HG03139 (cell line): Measurements from ENCODE around the gene TRAF1.
"Not testable (repeated sequence)": the region's sequence is repeated elsewhere in the genome, so short reads cannot be mapped to it uniquely, and the experiment has no call there.

Experiments used
- ATAC-seq: cut with Tn5 transposase; IDR thresholded peaks from one replicate; pipeline ENCODE4 v1.9.1; 2021; ENCODE audit not compliant: unreplicated experiment

The TRAF1 gene, protein sequence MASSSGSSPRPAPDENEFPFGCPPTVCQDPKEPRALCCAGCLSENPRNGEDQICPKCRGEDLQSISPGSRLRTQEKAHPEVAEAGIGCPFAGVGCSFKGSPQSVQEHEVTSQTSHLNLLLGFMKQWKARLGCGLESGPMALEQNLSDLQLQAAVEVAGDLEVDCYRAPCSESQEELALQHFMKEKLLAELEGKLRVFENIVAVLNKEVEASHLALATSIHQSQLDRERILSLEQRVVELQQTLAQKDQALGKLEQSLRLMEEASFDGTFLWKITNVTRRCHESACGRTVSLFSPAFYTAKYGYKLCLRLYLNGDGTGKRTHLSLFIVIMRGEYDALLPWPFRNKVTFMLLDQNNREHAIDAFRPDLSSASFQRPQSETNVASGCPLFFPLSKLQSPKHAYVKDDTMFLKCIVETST

GRCh38 chr9:120926397-120926928 lies at the start of gene TRAF1:
TSS of gene TRAF1 (minus strand) at chr9:120926796. CDS start at chr9:120926075, 721 bp downstream.
- ATAC-seq = no peak

DNA sequence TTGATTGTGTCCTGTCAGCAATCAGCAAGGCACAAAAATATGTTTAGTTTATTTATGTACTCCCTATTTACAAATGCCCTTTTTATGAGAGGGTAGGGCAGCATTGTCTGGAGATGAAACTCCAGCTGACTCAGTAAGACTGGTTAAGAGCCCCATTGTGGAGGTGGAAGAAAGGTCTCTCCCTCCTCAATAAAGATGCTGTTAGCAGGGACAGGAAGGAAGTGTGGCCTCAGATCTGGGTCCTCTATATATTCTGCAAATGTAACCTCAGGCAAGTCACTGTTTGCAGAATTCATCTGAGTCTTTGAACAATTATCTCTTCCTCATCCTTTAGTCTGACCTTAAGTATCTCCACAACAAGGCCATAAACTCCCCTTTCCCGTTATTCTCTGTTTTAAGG lies 48.3 kb upstream of the TRAF1 start:
- no peak for ATAC-seq

DNA sequence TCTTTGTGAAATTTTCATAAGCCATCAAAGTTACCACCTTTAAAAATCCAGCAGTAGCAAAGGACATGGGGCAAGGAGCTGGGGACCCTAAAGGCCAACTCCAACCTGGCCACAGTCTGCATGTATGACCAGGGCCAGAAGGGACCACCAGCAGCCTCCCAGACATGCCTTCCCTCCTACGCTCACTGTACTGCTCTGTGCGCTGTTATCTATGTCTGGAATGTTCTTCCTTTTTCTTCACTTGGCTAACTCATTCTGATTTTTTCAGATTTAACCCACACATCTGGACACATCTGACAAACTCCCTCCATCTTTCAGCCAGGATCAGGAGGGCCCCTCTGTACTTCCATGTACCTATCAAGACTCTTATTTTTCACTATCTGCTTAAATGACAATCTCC lies 47.6 kb upstream of the TRAF1 start:
- no peak for ATAC-seq

GRCh38 chr9:120971938-120972337 lies 45.3 kb upstream of the TRAF1 start:
- ATAC-seq = no peak

- ATAC-seq = not testable (repeated sequence)
These were observed 44.9 kb upstream of the TRAF1 start for GRCh38 chr9:120971471-120971870.

DNA sequence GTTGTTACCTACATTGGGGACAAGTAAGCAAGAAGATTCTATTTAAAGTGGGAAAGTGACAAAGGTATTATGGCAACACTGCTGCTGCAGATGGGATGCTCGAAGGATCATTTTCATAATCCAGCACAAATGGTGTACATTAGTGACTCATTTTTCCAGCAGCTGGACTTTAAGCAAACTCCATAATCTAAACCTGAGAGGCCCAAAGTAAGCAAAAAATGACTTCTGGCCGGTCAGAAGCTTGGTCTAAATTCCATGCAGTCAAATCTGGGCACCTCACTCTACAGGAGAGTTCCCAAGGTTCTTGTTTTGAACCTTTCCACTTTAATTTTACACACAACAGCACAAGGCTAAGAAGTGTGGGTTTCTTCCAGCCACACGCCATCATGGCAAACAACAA lies 43.6 kb upstream of the TRAF1 start:
- ATAC-seq = no peak

GRCh38 chr9:120966013-120966369 lies 39.4 kb upstream of the TRAF1 start:
- no peak for ATAC-seq

- no peak for ATAC-seq
These were observed 38.9 kb upstream of the TRAF1 start for GRCh38 chr9:120965344-120966012.

- ATAC-seq = no peak
These were observed 35.3 kb upstream of the TRAF1 start for GRCh38 chr9:120961936-120962335.

GRCh38 chr9:120960001-120960400 lies 33.4 kb upstream of the TRAF1 start:
- no peak for ATAC-seq

GRCh38 chr9:120956862-120957261 lies 30.3 kb upstream of the TRAF1 start:
- no peak for ATAC-seq

DNA sequence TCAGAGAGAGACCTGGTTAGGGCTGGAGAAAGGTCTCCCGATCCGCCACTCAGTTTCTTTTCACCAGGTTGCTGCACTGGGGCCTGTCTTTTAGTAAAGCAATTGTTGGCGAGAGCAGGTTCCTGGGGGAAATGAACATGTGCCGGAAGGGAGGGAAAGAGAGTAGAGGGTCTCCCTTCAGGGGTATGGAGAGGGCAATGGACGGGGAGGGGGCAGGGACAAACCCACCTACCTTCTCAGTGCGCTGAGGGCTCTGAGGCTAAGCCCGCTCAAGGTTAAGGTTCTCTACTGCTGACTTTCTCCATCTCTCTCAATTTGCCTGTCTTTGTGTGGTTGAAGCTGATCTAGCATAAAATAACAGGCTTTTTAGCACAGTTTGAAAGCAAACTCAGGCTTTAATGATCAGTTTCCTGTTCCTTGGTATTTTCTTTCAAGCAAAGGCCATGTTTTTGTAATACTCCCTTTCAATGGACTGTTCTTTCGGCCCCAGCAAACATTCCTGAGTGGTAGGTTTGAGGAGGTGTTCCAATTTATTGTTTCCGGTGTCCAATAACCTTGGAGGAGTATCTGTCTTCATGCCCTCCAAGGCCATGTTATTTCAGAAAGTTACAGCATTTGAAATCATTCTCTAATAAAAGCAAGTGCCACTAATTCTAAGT lies 25.5 kb upstream of the TRAF1 start:
- no peak for ATAC-seq

GRCh38 chr9:120950421-120951388 lies 24.1 kb upstream of the TRAF1 start:
- ATAC-seq = no peak

DNA sequence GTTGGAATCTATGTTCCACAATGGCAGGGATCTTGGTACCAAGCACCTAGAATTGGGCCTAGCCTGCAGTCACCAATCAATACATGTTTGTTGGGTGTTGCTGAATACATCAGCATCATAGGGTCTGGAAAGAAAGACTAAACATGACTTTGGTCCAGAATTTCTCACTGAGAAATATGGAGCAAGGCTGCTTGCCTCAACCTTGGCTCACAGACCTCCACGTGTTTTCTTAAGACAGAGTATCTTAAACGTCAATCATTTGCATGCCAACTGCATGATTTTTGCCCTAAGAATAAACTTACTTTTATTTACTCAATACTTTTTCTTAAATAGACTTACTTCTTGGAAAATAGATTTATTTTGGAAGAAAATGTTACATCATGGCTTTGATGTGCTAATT lies 22.7 kb upstream of the TRAF1 start:
- no peak for ATAC-seq

DNA sequence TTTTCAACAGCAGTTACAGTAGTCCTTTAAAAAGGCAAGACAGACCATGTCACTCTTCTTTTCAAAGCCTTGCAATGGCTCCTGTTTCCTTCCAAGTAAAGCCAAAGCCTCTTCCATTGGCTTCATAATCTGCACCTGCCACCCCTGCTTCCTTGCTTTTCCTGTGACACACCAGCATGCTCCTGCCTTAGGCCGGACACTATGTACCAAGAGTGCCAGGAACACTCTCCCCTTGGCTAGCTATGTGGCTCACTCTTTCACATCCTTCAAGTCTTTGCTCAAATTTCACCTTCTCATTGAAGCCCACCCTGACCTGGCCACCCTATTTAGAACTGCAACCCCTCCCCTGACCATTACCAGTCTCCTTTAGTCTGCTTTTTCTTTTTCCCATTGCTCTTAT lies 22.2 kb upstream of the TRAF1 start:
- no peak for ATAC-seq

DNA sequence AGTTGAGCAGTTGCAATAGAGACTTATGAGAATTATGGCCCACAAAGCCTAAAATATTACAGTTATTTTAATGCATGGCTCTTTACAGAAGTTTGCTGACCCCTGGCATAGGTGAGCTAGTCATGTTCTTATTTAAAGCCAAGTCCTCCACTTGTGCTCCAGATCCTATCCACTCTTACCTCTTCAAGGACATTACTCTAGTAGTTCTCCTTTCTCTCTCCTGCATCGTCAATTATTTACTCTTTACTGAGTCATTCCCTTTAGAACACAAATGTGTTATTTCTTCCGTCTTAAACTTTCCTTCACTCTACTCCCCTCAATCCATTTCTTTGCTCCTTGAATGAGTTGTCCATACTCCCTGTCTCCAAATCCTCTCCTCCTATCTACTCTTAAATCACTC lies 20.6 kb upstream of the TRAF1 start:
- ATAC-seq = no peak

DNA sequence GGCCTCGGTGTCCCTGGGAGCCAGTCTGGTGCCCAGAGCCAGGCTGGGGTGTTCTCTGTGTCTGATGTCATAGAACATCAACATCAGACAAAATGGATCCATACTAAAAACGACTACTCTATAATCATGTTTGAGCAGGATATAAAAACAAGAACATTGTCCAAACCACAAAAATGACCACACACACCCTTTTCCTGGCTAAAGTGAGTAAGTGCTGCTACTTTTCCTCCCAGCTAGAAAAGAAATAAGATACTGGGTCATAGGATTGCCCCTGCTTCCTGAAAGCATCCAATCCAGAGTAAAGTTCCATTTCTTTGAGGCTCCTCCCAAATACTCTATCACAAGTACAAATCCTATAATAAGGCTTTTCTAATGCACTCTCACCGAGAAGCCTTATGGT lies 19.7 kb upstream of the TRAF1 start:
- no peak for ATAC-seq

DNA sequence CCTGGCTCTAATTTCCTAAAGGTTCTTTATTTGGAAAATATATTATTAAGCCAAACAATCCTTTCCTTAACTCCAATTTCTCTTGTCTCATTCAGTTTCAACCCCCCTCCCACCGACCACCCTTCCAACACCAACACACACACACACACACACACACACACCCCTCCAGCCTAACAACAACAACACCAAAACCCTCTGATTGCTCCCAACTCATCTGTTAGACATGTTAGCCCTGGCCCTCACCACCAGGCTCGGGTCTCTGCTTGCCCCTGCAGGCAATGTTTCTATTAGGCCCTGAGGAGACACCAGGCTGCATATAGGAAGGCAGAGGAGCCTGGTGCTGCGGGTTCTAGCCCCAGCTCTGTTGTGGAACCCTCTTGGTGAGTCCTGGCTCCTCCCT lies 18.4 kb upstream of the TRAF1 start:
- ATAC-seq = no peak

- peak; percentile 98 for ATAC-seq
These were observed 17.8 kb upstream of the TRAF1 start for GRCh38 chr9:120944434-120944843.

DNA sequence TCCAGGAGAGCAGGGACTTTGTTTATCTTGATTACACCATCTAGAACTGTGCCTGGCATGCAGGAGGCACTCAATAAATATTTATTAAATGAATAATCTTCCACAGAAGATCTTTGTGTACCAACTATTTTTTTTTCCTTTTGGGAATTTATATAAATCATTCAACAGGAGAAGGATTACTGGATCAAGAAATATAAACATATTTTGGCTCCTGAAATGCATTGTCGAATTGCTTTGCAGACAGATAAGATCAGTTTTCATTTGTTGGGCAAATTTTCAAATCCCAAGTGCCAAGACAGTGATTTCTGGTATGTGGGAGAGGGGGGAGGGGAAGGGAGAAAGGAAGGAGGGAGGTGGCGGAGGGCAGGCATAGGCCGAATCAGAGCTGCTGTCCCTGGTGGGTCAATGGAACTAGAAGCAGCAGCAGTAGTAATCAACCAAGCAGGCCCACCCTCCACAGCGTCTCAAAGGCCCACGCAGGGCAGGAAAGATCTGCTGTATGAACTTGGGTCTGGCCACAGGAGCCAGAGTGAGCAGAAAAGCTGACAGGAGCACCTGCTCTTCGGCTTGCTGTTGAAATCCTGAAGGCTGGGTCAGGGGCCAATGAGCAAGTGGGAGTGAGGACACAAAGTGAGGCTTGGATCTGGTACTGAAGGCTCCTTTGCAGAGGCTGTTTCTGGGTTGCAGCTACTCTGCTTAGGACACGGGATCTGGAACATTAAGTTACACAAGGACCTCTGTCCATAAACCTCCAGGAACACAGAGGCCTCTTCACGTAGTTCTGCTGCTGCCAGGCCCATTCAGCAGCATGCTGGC lies 15.8 kb upstream of the TRAF1 start:
- ATAC-seq = no peak
